Astrocyte (in vitro differentiated cells and primary cell): ENCODE data around the gene FER.

Source experiments
- EZH2 ChIP-seq: IDR thresholded peaks from 2 replicates; pipeline ENCODE4 v1.6.1; 2012; ENCODE audit warnings: mild to moderate bottlenecking, low read length, inconsistent platforms; ENCODE audit not compliant: insufficient read depth
- TF ChIP-seq, protein P1 (sequence below): IDR thresholded peaks from 2 replicates; pipeline ENCODE4 v1.5.1; 2011; ENCODE audit warnings: low read depth, mild to moderate bottlenecking, inconsistent platforms, low read length, moderate library complexity; ENCODE audit not compliant: insufficient read depth

DNA sequence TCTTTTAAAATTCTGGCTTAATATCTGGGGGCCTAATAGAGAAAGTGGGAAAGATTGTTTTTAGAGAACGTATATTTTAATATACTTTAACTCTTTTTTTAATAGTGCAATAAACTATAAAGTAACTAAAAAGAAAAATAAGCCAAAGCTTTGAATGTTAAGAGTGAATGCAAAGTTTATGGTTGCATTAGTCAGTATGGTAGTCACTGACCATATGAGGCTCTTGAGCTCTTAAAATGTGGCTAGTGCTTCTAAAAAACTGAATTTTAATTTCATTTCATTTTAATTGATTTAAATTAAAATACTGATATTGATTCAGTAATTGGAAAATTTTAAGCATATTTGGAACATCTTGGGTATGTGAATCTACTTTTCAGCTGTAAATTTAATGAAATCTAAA, 351.4 kb downstream of the FER start:
- no peak for TF ChIP-seq EZH2
- TF ChIP-seq, protein P1, sequence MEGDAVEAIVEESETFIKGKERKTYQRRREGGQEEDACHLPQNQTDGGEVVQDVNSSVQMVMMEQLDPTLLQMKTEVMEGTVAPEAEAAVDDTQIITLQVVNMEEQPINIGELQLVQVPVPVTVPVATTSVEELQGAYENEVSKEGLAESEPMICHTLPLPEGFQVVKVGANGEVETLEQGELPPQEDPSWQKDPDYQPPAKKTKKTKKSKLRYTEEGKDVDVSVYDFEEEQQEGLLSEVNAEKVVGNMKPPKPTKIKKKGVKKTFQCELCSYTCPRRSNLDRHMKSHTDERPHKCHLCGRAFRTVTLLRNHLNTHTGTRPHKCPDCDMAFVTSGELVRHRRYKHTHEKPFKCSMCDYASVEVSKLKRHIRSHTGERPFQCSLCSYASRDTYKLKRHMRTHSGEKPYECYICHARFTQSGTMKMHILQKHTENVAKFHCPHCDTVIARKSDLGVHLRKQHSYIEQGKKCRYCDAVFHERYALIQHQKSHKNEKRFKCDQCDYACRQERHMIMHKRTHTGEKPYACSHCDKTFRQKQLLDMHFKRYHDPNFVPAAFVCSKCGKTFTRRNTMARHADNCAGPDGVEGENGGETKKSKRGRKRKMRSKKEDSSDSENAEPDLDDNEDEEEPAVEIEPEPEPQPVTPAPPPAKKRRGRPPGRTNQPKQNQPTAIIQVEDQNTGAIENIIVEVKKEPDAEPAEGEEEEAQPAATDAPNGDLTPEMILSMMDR: no peak
